K562 (cell line): Measurements from ENCODE around the gene ARMH1. TPM values are rescaled to one million over a fixed set of nuclear protein-coding genes. Genes with fewer than 3 reads are reported as not detected.

ENCODE experiments used
- CBX3 ChIP-seq, 2 experiments: IDR thresholded peaks; 1 replicate in 1 of 2; 2 replicates in 1 of 2; pipeline ENCODE4 v1.6.1; 2012; ENCODE audit warnings: inconsistent platforms in 2 of 2, low read length in 2 of 2, borderline replicate concordance in 1 of 2, control low read depth in 1 of 2
- CTCFL ChIP-seq: IDR thresholded peaks from 2 replicates; pipeline ENCODE4 v1.6.1; 2011; ENCODE audit warnings: borderline replicate concordance, low read depth, mild to moderate bottlenecking, moderate library complexity, low read length; ENCODE audit not compliant: insufficient read depth, poor library complexity, severe bottlenecking
- GTF2E2 ChIP-seq: fragments of 200-800 bp; sonication (Bioruptor generic); IDR thresholded peaks from 2 replicates; pipeline ENCODE4 v1.6.1; 2016; ENCODE audit warnings: missing genetic modification characterization, missing compliant biosample characterization
- HEY1 ChIP-seq: fragments of 250-450 bp; sonication (Bioruptor Pico); IDR thresholded peaks from 2 replicates; pipeline ENCODE4 v1.5.0; 2020; ENCODE audit warnings: mild to moderate bottlenecking, moderate library complexity, borderline replicate concordance
- LARP7 ChIP-seq: fragments of 450-650 bp; IDR thresholded peaks from 2 replicates; pipeline ENCODE4 v1.6.1; 2016
- MAFF ChIP-seq: IDR thresholded peaks from 2 replicates; pipeline ENCODE4 v1.6.1; 2012; ENCODE audit warnings: low read length, improper control_type of control experiment
- PCBP2 ChIP-seq: fragments of 200-400 bp; formaldehyde crosslinking; IDR thresholded peaks from 2 replicates; pipeline ENCODE4 v1.6.1; 2018; ENCODE audit warnings: low read length, low read depth, mild to moderate bottlenecking, moderate library complexity; ENCODE audit not compliant: poor library complexity, severe bottlenecking
- PREB ChIP-seq: sonication (generic); formaldehyde crosslinking; IDR thresholded peaks from 2 replicates; pipeline ENCODE4 v1.8.1; 2023; ENCODE audit warnings: mild to moderate bottlenecking, missing genetic modification reagents
- SIN3A ChIP-seq, 2 experiments: fragments of 150-350 bp in 1 of 2; IDR thresholded peaks; 2 replicates each; pipeline ENCODE4 v1.6.1; 2011 to 2016; ENCODE audit warnings: borderline replicate concordance in 2 of 2, low read depth in 2 of 2, low read length in 2 of 2, mild to moderate bottlenecking in 2 of 2, moderate library complexity in 2 of 2; ENCODE audit not compliant: control insufficient read depth in 1 of 2
- SREBF1 ChIP-seq: fragments of 150-350 bp; IDR thresholded peaks from 2 replicates; pipeline ENCODE4 v1.6.1; 2014; ENCODE audit warnings: antibody characterized with exemption, low read depth, low read length, borderline replicate concordance
- ZNF124 ChIP-seq: sonication (generic); formaldehyde crosslinking; IDR thresholded peaks from 2 replicates; pipeline ENCODE4 v1.8.1; 2022; ENCODE audit warnings: missing genetic modification reagents
- ZNF41 ChIP-seq: fragments of 250-450 bp; sonication (Bioruptor Pico); conservative IDR thresholded peaks from 2 replicates; pipeline ENCODE4 v1.4.0; 2020; ENCODE audit warnings: mild to moderate bottlenecking
- ZNF609 ChIP-seq: sonication (generic); formaldehyde crosslinking; IDR thresholded peaks from 2 replicates; pipeline ENCODE4 v1.8.1; 2023; ENCODE audit warnings: missing genetic modification reagents, mild to moderate bottlenecking, borderline replicate concordance
- polyA plus RNA-seq, 8 experiments: library from polyadenylated mRNA; depleted of rRNA in 4 of 8; stranded (reverse) in 5 of 8; unstranded in 3 of 8; fragments of >200 nt; fragmentation: Nextera tagmentation in 2 of 8; fragmentation: Illumina TruSeq in 1 of 8; extraction: Ambion mirVana in 2 of 8; extraction: Trizol in 1 of 8; gene quantifications; 2 replicates each; pipeline versions ENCODE4 v1.2.1 to v1.2.3, GENCODE V29; 2011 to 2014; ENCODE audit warnings: inconsistent platforms in 1 of 8, missing spikeins in 1 of 8
- total RNA-seq, 7 experiments: library from RNA; depleted of rRNA in 6 of 7; stranded (reverse); fragments of >200 nt in 6 of 7; fragmentation: Illumina TruSeq in 2 of 7; extraction: Trizol in 2 of 7; gene quantifications; 2 replicates each; pipeline versions ENCODE4 v1.2.1 to v1.2.3, GENCODE V29; 2011 to 2021; ENCODE audit warnings: low replicate concordance in 1 of 7

Gene ARMH1
- total and polyA plus RNA-seq, 9 of the 15 experiments (the other 6 are each of a cell fraction or from before 2014, with no cell fraction given): 0.41 TPM; not detected in 8

GRCh38 chr1:44739307-44740178 is 65.0 kb downstream of the ARMH1 start, which contains the start of gene KIF2C (continued):
- TF ChIP-seq MAFF (no peak), ZNF609 (no peak; the same call in 1 of the 2 replicates), HEY1 (CRISPR knock-in tag) (no peak), SREBF1 (no peak), SIN3A (IDR thresholded peaks at IDR 0.05; ENCODE audit: borderline replicate concordance in 2 of 2, control insufficient read depth in 1 of 2, low read depth in 2 of 2, low read length in 2 of 2) (peak; percentile 93 to 99; a peak in 3 of 4 replicates), ZNF124 (CRISPR knock-in tag) (no peak), LARP7 (no peak), GTF2E2 (tag) (peak; percentile 91), ZNF41 (no peak), CBX3 (IDR thresholded peaks at IDR 0.05; ENCODE audit: borderline replicate concordance in 1 of 2, low read length in 2 of 2) (no peak), CTCFL (peak; percentile 51), PREB (CRISPR knock-in tag) (no peak), PCBP2 (no peak)
